HCT116 (cell line): ENCODE results near the gene DIDO1. TPM values are rescaled to one million over a fixed set of nuclear protein-coding genes. Genes with fewer than 3 reads are reported as not detected.

Source experiments
- ATAC-seq: fragments of 200-7000 bp; cut with Tn5 transposase; 2 replicates; pipeline ENCODE4 v1.9.1; 2020; ENCODE audit warnings: mild to moderate bottlenecking, moderate library complexity
- BruUV-seq: library from RNA; stranded (reverse); fragments of 400-500 nt; replicated peaks from 2 replicates; lab custom pipeline; 2021; lab: Mats Ljungman, UMichigan
- CTCF ChIA-PET: fragments of 300-600 bp; sonication (Branson Sonifier 250); formaldehyde crosslinking; loops from one replicate; lab custom pipeline; 2021; ENCODE audit warnings: antibody characterized with exemption; lab: Charles Lee
- POLR2A ChIA-PET: fragments of 300-600, 350-600 bp; sonication (Branson Sonifier 250); formaldehyde crosslinking; loops from one replicate; lab custom pipeline; 2021; ENCODE audit warnings: antibody characterized with exemption; lab: Charles Lee
- RAD21 ChIA-PET, 2 experiments: fragments of 300-600 bp; sonication (Branson Sonifier 250); formaldehyde crosslinking; loops; one replicate each; lab custom pipeline; 2023; ENCODE audit warnings: low total read pairs in 2 of 2; ENCODE audit not compliant: uncharacterized antibody in 2 of 2, unreplicated experiment in 2 of 2, low non-redundant PET in 1 of 2; lab: Charles Lee
- DNase-seq: peaks from one replicate; pipeline ENCODE4 v3.0.0-alpha.2; 2010; ENCODE audit warnings: low read depth, low spot score
- H2AFZ ChIP-seq: fragments of 200-600 bp; shearing (Covaris generic), sonication (generic); 2 replicates; pipeline ENCODE4 v1.6.1; 2017; ENCODE audit warnings: low read depth, mixed run types, mixed read lengths, antibody characterized with exemption, low read length; ENCODE audit not compliant: poor library complexity, severe bottlenecking
- H3K27ac ChIP-seq: 2 replicates; pipeline ENCODE4 v1.5.1; 2012; ENCODE audit warnings: low read depth, low read length
- H3K27me3 ChIP-seq: fragments of 200-600 bp; sonication (generic); 2 replicates; pipeline ENCODE4 v1.6.1; 2016; ENCODE audit warnings: mixed run types, low read length, mixed read lengths; ENCODE audit not compliant: insufficient read depth
- H3K36me3 ChIP-seq, 2 experiments: fragments of 200-500 bp in 1 of 2; fragments of 200-600 bp in 1 of 2; sonication (Bioruptor generic) in 1 of 2; sonication (generic) in 1 of 2; 2 replicates each; pipeline versions ENCODE4 v1.5.1 to v1.6.1; 2014 to 2016; ENCODE audit warnings: low read length in 2 of 2, inconsistent platforms in 1 of 2, mixed read lengths in 1 of 2, mixed run types in 1 of 2; ENCODE audit not compliant: insufficient read depth in 2 of 2, control insufficient read depth in 1 of 2
- H3K4me1 ChIP-seq, 2 experiments: fragments of 200-600 bp in 1 of 2; sonication (generic) in 1 of 2; 2 replicates each; pipeline versions ENCODE4 v1.5.1 to v1.6.1; 2012 to 2017; ENCODE audit warnings: low read length in 2 of 2, inconsistent platforms in 1 of 2, mild to moderate bottlenecking in 1 of 2, mixed read lengths in 1 of 2, mixed run types in 1 of 2, moderate library complexity in 1 of 2; ENCODE audit not compliant: insufficient read depth in 2 of 2, control insufficient read depth in 1 of 2
- H3K4me2 ChIP-seq: fragments of 200-600 bp; sonication (generic); 2 replicates; pipeline ENCODE4 v1.6.1; 2017; ENCODE audit warnings: mixed run types, low read length, mixed read lengths
- H3K4me3 ChIP-seq, 2 experiments: fragments of 200-600 bp in 1 of 2; sonication (generic) in 1 of 2; replicated peaks in 1 of 2; 2 replicates each; pipeline ENCODE4 v1.5.1; 2011 to 2016; ENCODE audit warnings: low read length in 2 of 2, control low read depth in 1 of 2, low read depth in 1 of 2, mild to moderate bottlenecking in 1 of 2, mixed read lengths in 1 of 2, mixed run types in 1 of 2
- H3K79me2 ChIP-seq: fragments of 200-600 bp; sonication (generic); 2 replicates; pipeline ENCODE4 v1.6.1; 2017; ENCODE audit warnings: mild to moderate bottlenecking, mixed run types, low read length, moderate library complexity, mixed read lengths; ENCODE audit not compliant: insufficient read depth
- H3K9ac ChIP-seq: fragments of 200-600 bp; sonication (generic); 2 replicates; pipeline ENCODE4 v1.6.1; 2016; ENCODE audit warnings: low read length, mixed read lengths
- H3K9me2 ChIP-seq: fragments of 200-600 bp; sonication (generic), shearing (Covaris generic); 2 replicates; pipeline ENCODE4 v1.6.1; 2017; ENCODE audit warnings: mixed run types, mild to moderate bottlenecking, moderate library complexity; ENCODE audit not compliant: insufficient read depth
- H3K9me3 ChIP-seq, 2 experiments: fragments of 200-500 bp in 1 of 2; fragments of 200-600 bp in 1 of 2; sonication (Bioruptor generic) in 1 of 2; sonication (generic) in 1 of 2; 2 replicates each; pipeline ENCODE4 v1.6.1; 2014 to 2017; ENCODE audit warnings: low read length in 2 of 2, mixed read lengths in 2 of 2, inconsistent platforms in 1 of 2, low read depth in 1 of 2, mild to moderate bottlenecking in 1 of 2, mixed run types in 1 of 2, moderate library complexity in 1 of 2; ENCODE audit not compliant: control insufficient read depth in 1 of 2, insufficient read depth in 1 of 2
- H4K20me1 ChIP-seq: fragments of 200-600 bp; sonication (generic), shearing (Covaris generic); 2 replicates; pipeline ENCODE4 v1.6.1; 2017; ENCODE audit warnings: mixed run types, mild to moderate bottlenecking, moderate library complexity; ENCODE audit not compliant: insufficient read depth
- CBX3 ChIP-seq: IDR thresholded peaks from 2 replicates; pipeline ENCODE4 v1.6.1; 2012; ENCODE audit warnings: low read depth
- CEBPB ChIP-seq: IDR thresholded peaks from 2 replicates; pipeline ENCODE4 v1.6.1; 2012; ENCODE audit warnings: low read depth
- EGR1 ChIP-seq: IDR thresholded peaks from 2 replicates; pipeline ENCODE4 v1.6.1; 2012; ENCODE audit warnings: low read depth
- ELF1 ChIP-seq: IDR thresholded peaks from 2 replicates; pipeline ENCODE4 v1.6.1; 2012; ENCODE audit warnings: low read depth, borderline replicate concordance
- EZH2 ChIP-seq: fragments of 200-600 bp; sonication (generic); IDR thresholded peaks from 2 replicates; pipeline ENCODE4 v1.6.1; 2017; ENCODE audit warnings: antibody characterized with exemption, mixed run types
- POLR2A ChIP-seq: IDR thresholded peaks from 2 replicates; pipeline ENCODE4 v1.7.0; 2011; ENCODE audit warnings: borderline replicate concordance; ENCODE audit not compliant: insufficient read depth, insufficient read length; ENCODE audit errors: extremely low read depth
- RAD21 ChIP-seq: IDR thresholded peaks from 2 replicates; pipeline ENCODE4 v1.6.1; 2012; ENCODE audit warnings: low read depth, mild to moderate bottlenecking
- REST ChIP-seq: IDR thresholded peaks from 2 replicates; pipeline ENCODE4 v1.6.1; 2012; ENCODE audit warnings: low read depth
- ZBTB33 ChIP-seq: IDR thresholded peaks from 2 replicates; pipeline ENCODE4 v1.6.1; 2011; ENCODE audit warnings: mild to moderate bottlenecking, low read length, moderate library complexity; ENCODE audit not compliant: insufficient replicate concordance; ENCODE audit errors: extremely low read depth
- intact Hi-C: fragments of 100-400 bp; cut with micrococcal nuclease; formaldehyde crosslinking; loops from 2 replicates; pipeline ENCODE4 v1.10.0; 2022
- total RNA-seq: library from RNA; stranded (reverse); gene quantifications from one replicate; pipeline ENCODE4 v1.2.1, GENCODE V29; 2021; ENCODE audit not compliant: unreplicated experiment
- TF ChIP-seq, protein P1 (sequence below): IDR thresholded peaks from 2 replicates; pipeline ENCODE4 v1.6.1; 2012

DIDO1 gene
- total RNA-seq, 1 experiment from 2014 or later, result 41.4 TPM

DNA sequence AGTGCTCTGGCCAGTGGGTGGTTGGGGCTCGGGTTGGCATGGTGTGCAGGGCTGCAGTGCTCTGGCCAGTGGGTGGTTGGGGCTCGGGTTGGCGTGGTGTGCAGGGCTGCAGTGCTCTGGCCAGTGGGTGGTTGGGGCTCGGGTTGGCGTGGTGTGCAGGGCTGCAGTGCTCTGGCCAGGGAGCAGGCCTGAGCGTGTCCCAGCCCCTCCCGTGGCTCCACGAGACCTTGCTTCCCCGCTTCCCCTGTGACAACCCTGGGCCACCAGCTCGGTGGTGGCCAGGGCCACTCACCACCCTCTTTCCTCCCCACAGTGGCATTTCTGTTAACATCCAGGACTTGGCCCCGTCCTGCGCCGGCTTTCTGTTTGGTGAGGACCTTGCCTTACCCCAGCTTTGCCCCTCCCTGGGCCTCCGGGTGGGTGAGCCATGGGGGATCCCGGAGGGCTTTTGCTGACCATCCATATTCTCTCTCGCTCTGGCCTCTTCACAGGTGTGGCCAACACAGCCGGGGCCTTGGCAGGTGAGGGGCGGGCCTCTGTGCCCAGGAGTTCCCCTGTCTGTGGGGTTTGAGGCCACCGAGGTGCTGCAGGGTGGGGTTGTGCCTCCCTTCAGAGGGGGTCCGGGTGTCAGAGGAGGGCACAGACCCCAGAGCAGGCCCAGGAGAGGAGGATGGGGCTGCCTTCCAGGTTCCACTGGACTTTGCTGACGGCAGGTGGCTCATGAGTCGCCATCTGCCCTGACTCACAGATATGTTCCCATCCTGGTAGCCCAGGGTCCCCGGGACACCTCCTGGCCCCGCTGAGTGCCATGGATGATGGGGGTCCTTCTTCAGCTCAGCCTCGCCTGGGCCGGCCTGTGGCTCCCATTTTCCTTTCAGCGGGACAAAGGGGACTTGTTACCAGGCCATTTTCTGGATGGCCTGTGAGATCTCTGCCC is 40.2 kb upstream of the DIDO1 start:
- CTCF ChIA-PET, result no interaction called here
- RAD21 ChIA-PET, result no interaction called here
- H3K27ac ChIP-seq, result no peak overlapping the region
- no peak overlapping the region for H3K9ac ChIP-seq
- H3K4me2 ChIP-seq, result no peak overlapping the region
- POLR2A ChIA-PET, result no interaction called here
- H3K27me3 ChIP-seq, result no peaks in the 10 kb centered on the region
- H3K9me3 ChIP-seq, result no peaks in the 10 kb centered on the region
- no TSS peak for BruUV-seq
- intact Hi-C loops, result no loop called here
- no peaks in the 10 kb centered on the region for H3K79me2 ChIP-seq
- H3K9me2 ChIP-seq, result no peaks in the 10 kb centered on the region
- H3K4me3 ChIP-seq, result no peak overlapping the region
- DNase-seq (no peak), ATAC-seq (no peak)
- TF ChIP-seq ZBTB33, result no peak
- no peak for TF ChIP-seq CBX3
- H4K20me1 ChIP-seq, result no peaks in the 10 kb centered on the region
- H2AFZ ChIP-seq, result no peak overlapping the region
- H3K4me1 ChIP-seq, result no peaks in the 10 kb centered on the region
- peaks cover 0 to 8% of the 10 kb centered on the region in 2 experiments; a peak in 1 of 4 replicates for H3K36me3 ChIP-seq

GRCh38 chr20:62965363-62965771 is 39.1 kb upstream of the DIDO1 start:
- Histone ChIP-seq H3K27me3 (no peaks in the 10 kb centered on the region), H3K9ac (no peak overlapping the region), H4K20me1 (no peaks in the 10 kb centered on the region), H3K27ac (no peak overlapping the region), H3K4me1 (no peaks in the 10 kb centered on the region), H3K4me2 (no peak overlapping the region), H2AFZ (no peak overlapping the region), H3K9me3 (no peaks in the 10 kb centered on the region), H3K4me3 (no peak overlapping the region), H3K9me2 (no peaks in the 10 kb centered on the region), H3K36me3 (peaks cover 0 to 8% of the 10 kb centered on the region in 2 experiments; a peak in 1 of 4 replicates), H3K79me2 (no peaks in the 10 kb centered on the region)
- intact Hi-C loops, result no loop called here
- ATAC-seq (no peak), DNase-seq (no peak)
- no TSS peak for BruUV-seq
- ChIA-PET CTCF (no interaction called here), POLR2A (no interaction called here), RAD21 (no interaction called here)
- no peak for TF ChIP-seq EZH2
- no peak for TF ChIP-seq CEBPB
- no peak for TF ChIP-seq CBX3
- TF ChIP-seq, protein P1, sequence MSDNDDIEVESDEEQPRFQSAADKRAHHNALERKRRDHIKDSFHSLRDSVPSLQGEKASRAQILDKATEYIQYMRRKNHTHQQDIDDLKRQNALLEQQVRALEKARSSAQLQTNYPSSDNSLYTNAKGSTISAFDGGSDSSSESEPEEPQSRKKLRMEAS, result no peak
- TF ChIP-seq ZBTB33, result no peak
- TF ChIP-seq EGR1, result no peak
- no peak for TF ChIP-seq ELF1
- no peak for TF ChIP-seq REST
- no peak for TF ChIP-seq RAD21
- TF ChIP-seq POLR2A, result no peak
